HepG2 (cell line): ENCODE results near the gene DGCR6L. TPM values are rescaled to one million over a fixed set of nuclear protein-coding genes. Genes with fewer than 3 reads are reported as not detected.

Source experiments
- ATAC-seq: fragments of 200-7000 bp; cut with Tn5 transposase; 3 replicates; pipeline ENCODE4 v1.9.1; 2020; ENCODE audit warnings: mild to moderate bottlenecking, moderate library complexity
- BruUV-seq: library from RNA; stranded (reverse); fragments of 400-500 nt; replicated peaks from 2 replicates; lab custom pipeline; 2021; lab: Mats Ljungman, UMichigan
- CTCF ChIA-PET: fragments of 300-600 bp; formaldehyde crosslinking; extraction: SDS; loops from one replicate; lab custom pipeline; 2021; ENCODE audit warnings: low total read pairs, inconsistent platforms, low intra/inter-chr PET ratio; lab: Yijun Ruan, JAX
- POLR2A ChIA-PET: fragments of 350-600 bp; sonication (Branson Sonifier 250); formaldehyde crosslinking; loops from one replicate; lab custom pipeline; 2020; ENCODE audit warnings: antibody characterized with exemption, inconsistent platforms; lab: Yijun Ruan, JAX
- DNase-seq: peaks from one replicate; pipeline ENCODE4 v3.0.0-alpha.2; 2015; ENCODE audit warnings: low spot score
- FAIRE-seq: peaks from 3 replicates; lab custom pipeline; 2011; peaks lifted over from hg19 to GRCh38; lab: Jason Lieb, UNC
- H2AFZ ChIP-seq: one replicate; pipeline ENCODE4 v1.6.1; 2011; ENCODE audit warnings: low read length, inconsistent platforms
- H3K27ac ChIP-seq: fragments of 300-600 bp; 3 replicates; pipeline ENCODE4 v1.8.0; 2011; ENCODE audit warnings: mixed run types, mild to moderate bottlenecking, mixed read lengths, low read length, inconsistent platforms; ENCODE audit not compliant: insufficient read depth; ENCODE audit errors: extremely low read length
- H3K27me3 ChIP-seq, 2 experiments: fragments of 200-600 bp in 1 of 2; 2 replicates in 1 of 2; 3 replicates in 1 of 2; pipeline versions ENCODE4 v1.6.0 to v1.8.0; 2011; ENCODE audit warnings: low read length in 2 of 2, mild to moderate bottlenecking in 2 of 2, moderate library complexity in 2 of 2, inconsistent platforms in 1 of 2; ENCODE audit not compliant: insufficient read depth in 2 of 2, control insufficient read depth in 1 of 2
- H3K36me3 ChIP-seq, 2 experiments: fragments of 200-600 bp in 1 of 2; replicated peaks in 1 of 2; 2 replicates in 1 of 2; 3 replicates in 1 of 2; pipeline versions ENCODE4 v1.5.1 to v1.8.0; 2011; ENCODE audit warnings: low read length in 2 of 2, inconsistent platforms in 1 of 2; ENCODE audit not compliant: insufficient read depth in 2 of 2, control insufficient read depth in 1 of 2
- H3K4me1 ChIP-seq: 2 replicates; pipeline ENCODE4 v1.5.1; 2012; ENCODE audit warnings: low read length, inconsistent platforms; ENCODE audit not compliant: insufficient read depth
- H3K4me2 ChIP-seq: 2 replicates; pipeline ENCODE4 v1.6.0; 2011; ENCODE audit warnings: low read depth, low read length, inconsistent platforms
- H3K4me3 ChIP-seq, 3 experiments: fragments of 200-600 bp in 1 of 3; sonication (generic), shearing (Covaris generic) in 1 of 3; replicated peaks in 1 of 3; 2 replicates each; pipeline ENCODE4 v1.5.1; 2011 to 2016; ENCODE audit warnings: low read length in 3 of 3, inconsistent platforms in 2 of 3, low read depth in 2 of 3, mild to moderate bottlenecking in 2 of 3, control low read depth in 1 of 3, mixed read lengths in 1 of 3; ENCODE audit not compliant: insufficient read depth in 1 of 3
- H3K79me2 ChIP-seq: one replicate; pipeline ENCODE4 v1.6.1; 2011; ENCODE audit warnings: low read length, inconsistent platforms; ENCODE audit not compliant: insufficient read depth
- H3K9ac ChIP-seq: 2 replicates; pipeline ENCODE4 v1.6.0; 2011; ENCODE audit warnings: mild to moderate bottlenecking, low read depth, low read length, inconsistent platforms; ENCODE audit not compliant: insufficient read depth
- H3K9me3 ChIP-seq: 2 replicates; pipeline ENCODE4 v1.5.1; 2012; ENCODE audit warnings: mild to moderate bottlenecking, low read length
- H4K20me1 ChIP-seq: 2 replicates; pipeline ENCODE4 v1.6.0; 2011; ENCODE audit warnings: inconsistent platforms, mild to moderate bottlenecking, low read length, moderate library complexity; ENCODE audit not compliant: insufficient read depth
- ARHGAP35 ChIP-seq: sonication (generic); formaldehyde crosslinking; IDR thresholded peaks from 2 replicates; pipeline ENCODE4 v1.9.0; 2022; ENCODE audit warnings: mild to moderate bottlenecking, inconsistent platforms, moderate library complexity, missing genetic modification reagents, borderline replicate concordance
- HCFC1 ChIP-seq: fragments of 150-350 bp; IDR thresholded peaks from 2 replicates; pipeline ENCODE4 v1.6.1; 2014; ENCODE audit warnings: low read depth, low read length
- HNRNPLL ChIP-seq: fragments of 200-400 bp; formaldehyde crosslinking; IDR thresholded peaks from 2 replicates; pipeline ENCODE4 v1.6.1; 2017; ENCODE audit warnings: mild to moderate bottlenecking, low read depth, low read length; ENCODE audit not compliant: poor library complexity, severe bottlenecking
- PITX1 ChIP-seq: sonication (generic); formaldehyde crosslinking; IDR thresholded peaks from 2 replicates; pipeline ENCODE4 v1.5.1; 2020; ENCODE audit warnings: mild to moderate bottlenecking, missing genetic modification reagents
- YEATS4 ChIP-seq: sonication (generic); formaldehyde crosslinking; IDR thresholded peaks from 2 replicates; pipeline ENCODE4 v1.4.0; 2020; ENCODE audit warnings: missing genetic modification reagents, borderline replicate concordance
- ZFP82 ChIP-seq: sonication (generic); formaldehyde crosslinking; IDR thresholded peaks from 2 replicates; pipeline ENCODE4 v1.5.1; 2020; ENCODE audit warnings: mild to moderate bottlenecking, missing genetic modification reagents, borderline replicate concordance
- WGBS: methylation state at CpG from one replicate; pipeline ENCODE4 v1.1.6; 2017; ENCODE audit warnings: low lambda C conversion rate; 5-methylcytosine and 5-hydroxymethylcytosine counted together
- in situ Hi-C: cut with HindIII; loops from 2 replicates; pipeline ENCODE4 v1.10.0; 2017; ENCODE audit warnings: low pct_unique_long_range_greater_than_20kb; ENCODE audit not compliant: extremely low pct_ligation_motif_present
- intact Hi-C: fragments of 100-400 bp; cut with micrococcal nuclease; formaldehyde crosslinking; loops from one replicate; pipeline ENCODE4 v1.10.0; 2022; ENCODE audit not compliant: unreplicated experiment
- polyA plus RNA-seq, 8 experiments: library from polyadenylated mRNA; depleted of rRNA in 3 of 8; stranded (reverse) in 7 of 8; unstranded in 1 of 8; fragments of >200 nt; fragmentation: Illumina TruSeq in 4 of 8; extraction: Trizol in 4 of 8; gene quantifications; 2 replicates each; pipeline versions ENCODE4 v1.2.1 to v1.2.3, GENCODE V29; 2011 to 2016; ENCODE audit warnings: low read depth in 4 of 8, missing spikeins in 1 of 8, mixed read lengths in 1 of 8; ENCODE audit not compliant: insufficient read depth in 1 of 8
- total RNA-seq, 5 experiments: library from RNA; depleted of rRNA; stranded (reverse); fragments of >200 nt; fragmentation: Illumina TruSeq; extraction: Trizol; gene quantifications; 2 replicates each; pipeline ENCODE4 v1.2.3, GENCODE V29; 2016; ENCODE audit warnings: low read depth in 1 of 5
- TF ChIP-seq, protein P1 (sequence below): sonication (generic); formaldehyde crosslinking; IDR thresholded peaks from 2 replicates; pipeline ENCODE4 v1.4.0; 2020; ENCODE audit warnings: missing genetic modification reagents
- TF ChIP-seq, protein P2 (sequence below): sonication (generic); formaldehyde crosslinking; IDR thresholded peaks from 2 replicates; pipeline ENCODE4 v1.8.1; 2023; ENCODE audit warnings: mild to moderate bottlenecking, moderate library complexity, missing genetic modification reagents
- TF ChIP-seq, protein P3 (sequence below): sonication (generic); formaldehyde crosslinking; IDR thresholded peaks from 2 replicates; pipeline ENCODE4 v1.4.0; 2020; ENCODE audit warnings: missing genetic modification reagents

Gene DGCR6L
- total and polyA plus RNA-seq, 2 of the 13 experiments (the other 11 are each of a cell fraction or from before 2014, with no cell fraction given), result 17.5 to 35.3 TPM

DNA sequence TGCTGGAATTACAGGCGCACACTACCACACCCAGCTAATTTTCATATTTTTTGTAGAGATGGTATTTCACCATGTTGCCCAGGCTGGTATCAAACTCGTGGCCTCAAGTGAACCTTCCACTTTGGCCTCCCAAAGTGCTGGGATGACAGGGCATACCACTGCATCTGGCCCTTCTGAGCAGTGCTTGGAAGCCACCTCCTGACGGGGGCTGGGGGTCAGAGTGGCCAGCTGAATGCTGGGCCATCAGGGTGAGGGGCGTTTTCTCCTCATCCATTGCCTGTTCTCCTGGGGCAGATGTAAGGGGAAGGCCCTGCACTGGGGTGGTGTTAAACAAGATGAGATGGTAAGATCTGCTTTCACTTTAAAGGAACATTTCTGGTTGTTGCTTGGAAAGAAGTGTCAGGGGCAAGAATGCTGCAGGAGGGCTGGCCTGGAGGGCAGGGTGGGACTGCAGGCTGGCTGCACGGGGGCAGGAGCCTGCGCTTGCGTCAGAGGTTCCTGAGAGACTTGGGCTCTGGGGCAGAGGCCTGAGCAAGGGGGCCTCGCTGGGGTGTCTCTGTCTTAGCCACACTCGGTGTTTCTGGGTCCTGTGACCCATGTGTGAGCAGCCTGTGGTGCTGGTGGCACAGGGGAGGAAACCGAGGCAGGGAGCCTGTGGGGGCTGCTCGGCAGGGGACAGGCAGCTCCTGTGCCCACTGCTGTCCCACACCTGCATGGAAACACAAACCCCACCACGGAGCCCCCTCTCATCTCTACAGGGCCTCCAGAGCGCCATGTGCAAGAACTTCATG lies 17.2 kb downstream of the DGCR6L start:
- WGBS, result 42% methylated on average over 8 of the region's 13 CpGs
- POLR2A ChIA-PET, result no interaction called here
- no TSS peak for BruUV-seq
- Histone ChIP-seq H3K4me3 (no peak overlapping the region), H3K4me2 (no peak overlapping the region), H4K20me1 (no peaks in the 10 kb centered on the region), H3K36me3 (no peaks in the 10 kb centered on the region), H2AFZ (no peak overlapping the region), H3K79me2 (no peaks in the 10 kb centered on the region)
- intact Hi-C loops, result no loop called here
- no peak for ATAC-seq
- no peak for DNase-seq
- TF ChIP-seq ZFP82 (CRISPR knock-in tag), result no peak
- no peak for TF ChIP-seq ARHGAP35 (CRISPR knock-in tag)
- TF ChIP-seq, all 625 proteins: peak for 0
- Histone ChIP-seq H3K27me3 (peaks cover 4 to 45% of the 10 kb centered on the region in 2 experiments), H3K4me1 (no peaks in the 10 kb centered on the region), H3K27ac (no peak overlapping the region), H3K9ac (no peak overlapping the region), H3K9me3 (no peaks in the 10 kb centered on the region)
- in situ Hi-C loops, result no loop called here
- FAIRE-seq, result no peak
- CTCF ChIA-PET, result no interaction called here

DNA sequence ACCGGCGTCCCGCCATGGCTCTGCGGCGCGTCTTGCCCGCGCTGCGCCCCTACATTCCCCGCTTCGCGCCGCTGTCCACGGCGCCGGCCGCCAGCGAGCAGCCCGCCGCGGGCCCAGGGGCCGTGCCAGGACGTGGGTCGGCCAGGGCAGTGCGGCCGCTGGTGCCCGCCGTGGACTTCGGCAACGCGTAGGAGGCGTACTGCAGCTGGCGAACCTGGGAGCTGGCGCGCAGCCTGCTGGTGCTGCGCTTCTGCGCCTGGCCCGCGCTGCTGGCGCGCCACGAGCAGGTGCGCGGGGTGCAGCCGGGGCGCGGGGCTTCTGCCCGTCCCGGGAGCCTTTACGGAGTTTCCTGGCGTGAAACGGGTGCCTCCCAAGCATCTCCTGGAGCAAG lies 20.1 kb downstream of the DGCR6L start:
- Histone ChIP-seq H3K27me3 (peaks cover 4 to 63% of the 10 kb centered on the region in 2 experiments), H2AFZ (no peak overlapping the region), H4K20me1 (no peaks in the 10 kb centered on the region), H3K4me3 (peak overlapping the region in 1 of 3 experiments; percentile 16; a peak in 1 of 6 replicates), H3K9ac (no peak overlapping the region), H3K27ac (no peak overlapping the region), H3K79me2 (no peaks in the 10 kb centered on the region), H3K4me1 (no peaks in the 10 kb centered on the region), H3K9me3 (no peaks in the 10 kb centered on the region), H3K4me2 (peak overlapping the region; percentile 66), H3K36me3 (no peaks in the 10 kb centered on the region)
- in situ Hi-C loops (loop anchor here (25.0 kb wide), 1 partner anchor 1337 kb away; no protein-coding TSS in a partner anchor), intact Hi-C loops (no loop called here)
- FAIRE-seq (no peak), DNase-seq (no peak), ATAC-seq (peak; percentile 29)
- POLR2A ChIA-PET, result no interaction called here
- no CpG with 5 or more reads among the region's 52 CpGs for WGBS
- no TSS peak for BruUV-seq
- CTCF ChIA-PET, result no interaction called here
- TF ChIP-seq HNRNPLL (peak; percentile 81), HCFC1 (no peak), PITX1 (CRISPR knock-in tag) (no peak), YEATS4 (no peak)
- TF ChIP-seq, protein P1, sequence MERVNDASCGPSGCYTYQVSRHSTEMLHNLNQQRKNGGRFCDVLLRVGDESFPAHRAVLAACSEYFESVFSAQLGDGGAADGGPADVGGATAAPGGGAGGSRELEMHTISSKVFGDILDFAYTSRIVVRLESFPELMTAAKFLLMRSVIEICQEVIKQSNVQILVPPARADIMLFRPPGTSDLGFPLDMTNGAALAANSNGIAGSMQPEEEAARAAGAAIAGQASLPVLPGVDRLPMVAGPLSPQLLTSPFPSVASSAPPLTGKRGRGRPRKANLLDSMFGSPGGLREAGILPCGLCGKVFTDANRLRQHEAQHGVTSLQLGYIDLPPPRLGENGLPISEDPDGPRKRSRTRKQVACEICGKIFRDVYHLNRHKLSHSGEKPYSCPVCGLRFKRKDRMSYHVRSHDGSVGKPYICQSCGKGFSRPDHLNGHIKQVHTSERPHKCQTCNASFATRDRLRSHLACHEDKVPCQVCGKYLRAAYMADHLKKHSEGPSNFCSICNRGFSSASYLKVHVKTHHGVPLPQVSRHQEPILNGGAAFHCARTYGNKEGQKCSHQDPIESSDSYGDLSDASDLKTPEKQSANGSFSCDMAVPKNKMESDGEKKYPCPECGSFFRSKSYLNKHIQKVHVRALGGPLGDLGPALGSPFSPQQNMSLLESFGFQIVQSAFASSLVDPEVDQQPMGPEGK (CRISPR knock-in tag), result no peak
- TF ChIP-seq, protein P2, sequence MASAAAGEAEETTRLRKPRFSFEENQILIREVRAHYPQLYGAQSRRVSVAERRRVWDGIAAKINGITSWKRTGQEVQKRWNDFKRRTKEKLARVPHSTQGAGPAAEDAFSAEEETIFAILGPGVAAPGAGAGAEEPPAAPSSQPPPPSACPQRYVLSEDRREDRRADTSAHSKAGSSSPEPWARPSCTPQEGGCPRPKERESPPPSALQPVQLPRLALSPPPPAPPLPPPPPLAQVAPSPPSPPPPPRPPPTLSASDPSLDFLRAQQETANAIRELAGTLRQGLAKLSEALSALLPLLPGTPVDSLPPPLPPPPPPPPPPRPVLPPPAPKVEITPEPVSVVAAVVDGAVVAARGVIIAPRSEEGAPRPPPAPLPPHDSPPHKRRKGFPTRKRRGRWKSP, result no peak
- TF ChIP-seq, protein P3, sequence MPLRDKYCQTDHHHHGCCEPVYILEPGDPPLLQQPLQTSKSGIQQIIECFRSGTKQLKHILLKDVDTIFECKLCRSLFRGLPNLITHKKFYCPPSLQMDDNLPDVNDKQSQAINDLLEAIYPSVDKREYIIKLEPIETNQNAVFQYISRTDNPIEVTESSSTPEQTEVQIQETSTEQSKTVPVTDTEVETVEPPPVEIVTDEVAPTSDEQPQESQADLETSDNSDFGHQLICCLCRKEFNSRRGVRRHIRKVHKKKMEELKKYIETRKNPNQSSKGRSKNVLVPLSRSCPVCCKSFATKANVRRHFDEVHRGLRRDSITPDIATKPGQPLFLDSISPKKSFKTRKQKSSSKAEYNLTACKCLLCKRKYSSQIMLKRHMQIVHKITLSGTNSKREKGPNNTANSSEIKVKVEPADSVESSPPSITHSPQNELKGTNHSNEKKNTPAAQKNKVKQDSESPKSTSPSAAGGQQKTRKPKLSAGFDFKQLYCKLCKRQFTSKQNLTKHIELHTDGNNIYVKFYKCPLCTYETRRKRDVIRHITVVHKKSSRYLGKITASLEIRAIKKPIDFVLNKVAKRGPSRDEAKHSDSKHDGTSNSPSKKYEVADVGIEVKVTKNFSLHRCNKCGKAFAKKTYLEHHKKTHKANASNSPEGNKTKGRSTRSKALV (CRISPR knock-in tag), result peak; percentile 95
